Activated CD4-positive, alpha-beta T cell treated with anti-CD3 and anti-CD28 coated beads for 36 hours (primary cell): ENCODE data around the gene NOC2L. TPM values are rescaled to one million over a fixed set of nuclear protein-coding genes. Genes with fewer than 3 reads are reported as not detected.
"Not testable (repeated sequence)": the region's sequence is repeated elsewhere in the genome, so short reads cannot be mapped to it uniquely, and the experiment has no call there.

Experiments used
- ATAC-seq: fragments of 200-7000 bp; cut with Tn5 transposase; one replicate; pipeline ENCODE4 v1.10.0; 2021; ENCODE audit warnings: mild to moderate bottlenecking, moderate library complexity
- CTCF ChIA-PET: fragments of 350-600 bp; sonication (Branson Sonifier 250); formaldehyde crosslinking; loops from one replicate; lab custom pipeline; 2021; ENCODE audit warnings: antibody characterized with exemption; lab: Charles Lee
- POLR2A ChIA-PET: fragments of 350-600 bp; sonication (Branson Sonifier 250); formaldehyde crosslinking; loops from one replicate; lab custom pipeline; 2021; ENCODE audit warnings: antibody characterized with exemption, inconsistent platforms; lab: Charles Lee
- DNase-seq: peaks from one replicate; pipeline ENCODE4 v3.0.0-alpha.2; 2020
- H3K27ac Mint-ChIP-seq: one replicate; pipeline ENCODE4 v1.8.0; 2021; ENCODE audit warnings: mixed read lengths
- H3K27me3 Mint-ChIP-seq: one replicate; pipeline ENCODE4 v1.8.0; 2021; ENCODE audit warnings: mixed read lengths
- H3K36me3 Mint-ChIP-seq: one replicate; pipeline ENCODE4 v1.8.0; 2021; ENCODE audit warnings: low read depth, mixed read lengths
- H3K4me1 Mint-ChIP-seq: one replicate; pipeline ENCODE4 v1.8.0; 2021; ENCODE audit warnings: mixed read lengths
- H3K4me3 Mint-ChIP-seq: one replicate; pipeline ENCODE4 v1.8.0; 2021; ENCODE audit warnings: mild to moderate bottlenecking, moderate library complexity, mixed read lengths
- H3K9me3 Mint-ChIP-seq: one replicate; pipeline ENCODE4 v1.8.0; 2021; ENCODE audit warnings: low read depth, mixed read lengths
- intact Hi-C, 2 experiments: fragments of 100-400 bp; cut with DNase I in 1 of 2; cut with micrococcal nuclease in 1 of 2; formaldehyde crosslinking; loops; one replicate each; pipeline versions ENCODE4 v1.14.2 to v1.15.1; 2022 to 2024; cut with DNase I, micrococcal nuclease
- total RNA-seq, 2 experiments: library from RNA; stranded (reverse); gene quantifications; one replicate each; pipeline ENCODE4 v1.2.3, GENCODE V29; 2021

Gene NOC2L
- total RNA-seq, 2 experiments from 2014 or later = 112 to 134 TPM

DNA sequence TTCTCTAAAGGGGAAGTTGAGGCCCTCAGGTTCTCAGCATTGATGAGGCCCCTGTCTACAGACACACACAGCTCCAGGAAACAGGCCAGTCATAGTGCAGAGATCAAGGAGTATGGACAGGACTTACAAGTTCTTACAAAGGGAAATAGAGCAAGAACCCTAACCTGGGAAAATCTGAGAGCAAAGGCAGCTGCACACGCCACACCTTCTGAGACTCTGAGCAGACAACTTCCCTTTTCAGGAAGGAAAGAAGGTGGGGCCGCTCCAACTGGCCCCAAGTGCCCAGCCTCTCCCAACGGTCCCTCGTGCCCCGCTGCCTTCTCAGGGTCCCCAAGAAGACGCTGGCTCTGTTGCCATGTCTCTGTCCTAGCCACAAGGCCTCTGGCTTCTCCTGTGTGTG lies 3.6 kb downstream of the NOC2L start:
- POLR2A ChIA-PET = no interaction called here
- H3K36me3 Mint-ChIP-seq = peaks cover 39% of the 10 kb centered on the region
- intact Hi-C loops = no loop called here

GRCh38 chr1:954927-955326 lies 4.1 kb downstream of the NOC2L start:
- H3K27me3 Mint-ChIP-seq = no peaks in the 10 kb centered on the region
- ATAC-seq = no peak
- ChIA-PET CTCF (no interaction called here), POLR2A (no interaction called here)
- no peaks in the 10 kb centered on the region for H3K9me3 Mint-ChIP-seq
- DNase-seq = no peak
- peaks cover 13% of the 10 kb centered on the region for H3K4me1 Mint-ChIP-seq
- no peak overlapping the region for H3K4me3 Mint-ChIP-seq
- intact Hi-C loops = no loop called here
- peaks cover 43% of the 10 kb centered on the region for H3K36me3 Mint-ChIP-seq
- H3K27ac Mint-ChIP-seq = no peak overlapping the region

More for the DNA sequence above, 3.6 kb downstream of the NOC2L start:
- ATAC-seq (no peak), DNase-seq (no peak)
- Mint-ChIP-seq H3K4me3 (no peak overlapping the region), H3K4me1 (peaks cover 13% of the 10 kb centered on the region), H3K27ac (no peak overlapping the region), H3K27me3 (no peaks in the 10 kb centered on the region), H3K9me3 (no peaks in the 10 kb centered on the region)
- CTCF ChIA-PET = no interaction called here

DNA sequence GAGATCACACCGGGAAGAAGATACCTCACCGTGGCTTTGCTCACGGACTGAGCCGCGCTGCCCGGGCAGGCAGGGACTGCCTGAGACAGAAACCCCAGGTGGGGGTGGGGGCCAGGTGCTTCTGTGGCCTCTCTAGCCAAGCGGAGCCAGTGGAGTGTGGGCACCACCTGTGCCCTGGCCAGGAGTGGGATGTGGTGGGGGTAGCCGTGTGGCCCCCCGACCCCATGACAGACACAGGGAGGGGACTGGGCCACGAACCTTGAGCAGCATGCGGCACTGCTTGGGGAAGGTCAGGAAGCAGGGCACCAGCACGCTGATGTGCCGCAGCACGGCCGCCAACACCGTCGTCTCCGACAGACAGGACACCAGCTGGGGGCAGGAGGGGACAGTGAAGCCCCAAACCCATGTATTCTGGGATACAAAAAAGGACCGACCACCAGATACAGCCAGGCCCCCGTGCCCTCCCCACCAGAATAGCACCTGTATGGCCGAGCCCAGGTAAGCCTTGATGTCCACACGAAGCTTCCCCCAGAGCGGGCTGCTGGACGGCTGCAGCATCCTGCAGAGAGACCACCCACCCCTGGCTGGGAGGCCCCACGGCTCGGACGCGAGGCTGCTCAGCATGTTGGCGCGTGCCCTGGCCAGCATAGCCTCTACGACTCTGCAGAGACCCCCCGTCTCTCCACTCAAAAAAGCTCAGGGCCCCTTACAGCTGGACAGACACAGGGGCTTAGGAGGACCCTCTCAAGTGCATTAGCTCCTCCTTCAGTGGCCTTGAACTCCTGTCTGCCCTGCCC lies 5.3 kb downstream of the NOC2L start:
- H3K36me3 Mint-ChIP-seq = peaks cover 51% of the 10 kb centered on the region
- no peak for DNase-seq
- POLR2A ChIA-PET = no interaction called here
- no peak for ATAC-seq
- CTCF ChIA-PET = no interaction called here
- intact Hi-C loops = no loop called here
- H3K27ac Mint-ChIP-seq = no peak overlapping the region
- H3K4me1 Mint-ChIP-seq = peaks cover 13% of the 10 kb centered on the region
- H3K27me3 Mint-ChIP-seq = no peaks in the 10 kb centered on the region
- H3K9me3 Mint-ChIP-seq = no peaks in the 10 kb centered on the region
- H3K4me3 Mint-ChIP-seq = no peak overlapping the region

- ChIA-PET CTCF (no interaction called here), POLR2A (no interaction called here)
- Mint-ChIP-seq H3K9me3 (no peaks in the 10 kb centered on the region), H3K27me3 (no peaks in the 10 kb centered on the region), H3K4me3 (no peak overlapping the region), H3K36me3 (peaks cover 51% of the 10 kb centered on the region), H3K27ac (no peak overlapping the region), H3K4me1 (peaks cover 6% of the 10 kb centered on the region)
- intact Hi-C loops = no loop called here
- DNase-seq (no peak), ATAC-seq (no peak)
These were observed 6.5 kb downstream of the NOC2L start for GRCh38 chr1:952603-953002.

DNA sequence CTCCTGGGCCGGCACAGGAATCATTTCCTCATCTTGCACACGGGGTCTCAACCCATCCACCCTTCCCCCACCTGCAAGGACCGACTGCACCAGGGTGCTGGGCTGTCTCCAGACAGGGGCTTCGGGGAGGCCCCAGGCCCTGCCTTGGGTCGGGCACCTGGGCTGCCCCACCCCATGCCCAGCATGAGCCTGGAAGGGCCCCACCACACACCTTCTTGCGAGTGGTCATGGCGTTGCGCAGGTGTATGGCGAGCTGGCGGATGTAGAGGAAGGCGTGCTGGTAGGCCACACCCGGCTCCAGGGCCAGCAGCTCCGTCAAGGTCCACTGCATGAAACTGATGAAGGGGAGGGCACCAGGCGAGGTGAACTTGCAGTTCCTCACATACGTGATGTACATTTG lies 6.9 kb downstream of the NOC2L start:
- POLR2A ChIA-PET = no interaction called here
- Mint-ChIP-seq H3K4me1 (peaks cover 2% of the 10 kb centered on the region), H3K27ac (no peak overlapping the region), H3K36me3 (peaks cover 50% of the 10 kb centered on the region), H3K9me3 (no peaks in the 10 kb centered on the region), H3K4me3 (no peak overlapping the region), H3K27me3 (no peaks in the 10 kb centered on the region)
- no peak for ATAC-seq
- DNase-seq = no peak
- CTCF ChIA-PET = no interaction called here
- intact Hi-C loops = no loop called here

GRCh38 chr1:951364-951763 lies 7.7 kb downstream of the NOC2L start:
- no peak overlapping the region for H3K27ac Mint-ChIP-seq
- ChIA-PET CTCF (no interaction called here), POLR2A (no interaction called here)
- peaks cover 48% of the 10 kb centered on the region for H3K36me3 Mint-ChIP-seq
- intact Hi-C loops = no loop called here
- no peaks in the 10 kb centered on the region for H3K27me3 Mint-ChIP-seq
- H3K9me3 Mint-ChIP-seq = no peaks in the 10 kb centered on the region
- ATAC-seq (no peak), DNase-seq (no peak)
- H3K4me3 Mint-ChIP-seq = no peak overlapping the region
- H3K4me1 Mint-ChIP-seq = no peaks in the 10 kb centered on the region

DNA sequence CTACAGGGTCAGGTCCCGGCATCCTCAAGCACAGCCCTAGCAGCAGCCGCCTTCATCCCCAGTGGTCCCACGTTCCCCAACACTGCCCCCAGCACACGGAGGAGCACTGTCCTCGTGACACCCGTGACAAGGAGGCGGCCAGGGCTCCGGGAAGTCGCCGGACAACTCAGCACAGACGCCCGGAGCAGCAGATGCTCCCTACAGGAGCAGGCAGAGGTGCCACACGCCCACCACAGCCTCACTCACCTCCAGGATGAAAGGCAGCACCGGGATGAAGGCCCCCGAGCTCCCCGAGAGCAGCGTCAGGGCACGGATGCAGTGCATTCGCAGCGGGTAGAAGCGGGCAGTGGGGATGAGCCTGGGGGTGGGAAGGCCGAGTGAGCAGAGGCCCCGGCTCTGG lies 8.2 kb downstream of the NOC2L start:
- no peak for ATAC-seq
- intact Hi-C loops = no loop called here
- Mint-ChIP-seq H3K4me1 (no peaks in the 10 kb centered on the region), H3K36me3 (peaks cover 50% of the 10 kb centered on the region), H3K4me3 (no peak overlapping the region), H3K27me3 (no peaks in the 10 kb centered on the region), H3K27ac (no peak overlapping the region), H3K9me3 (no peaks in the 10 kb centered on the region)
- no peak for DNase-seq
- POLR2A ChIA-PET = no interaction called here
- CTCF ChIA-PET = no interaction called here

DNA sequence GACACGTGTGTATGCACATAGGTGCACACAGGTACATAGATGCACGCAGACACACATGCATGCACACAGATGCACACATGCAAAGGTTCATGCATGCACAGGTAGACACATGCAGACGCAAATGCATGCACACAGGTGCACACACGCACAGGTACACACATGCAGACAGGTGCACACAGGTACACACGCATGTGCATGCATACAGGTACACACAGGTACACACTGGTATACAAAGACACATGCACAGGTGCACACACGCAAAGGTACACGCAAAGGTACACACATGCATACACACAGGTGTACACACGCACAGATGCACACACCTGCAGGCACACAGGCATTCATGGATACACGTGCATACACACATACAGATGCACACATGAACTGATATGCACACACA lies 8.8 kb downstream of the NOC2L start:
- ChIA-PET POLR2A (no interaction called here), CTCF (no interaction called here)
- Mint-ChIP-seq H3K36me3 (peaks cover 50% of the 10 kb centered on the region), H3K4me1 (no peaks in the 10 kb centered on the region), H3K27me3 (no peaks in the 10 kb centered on the region), H3K9me3 (no peaks in the 10 kb centered on the region), H3K4me3 (no peak overlapping the region), H3K27ac (no peak overlapping the region)
- ATAC-seq = no peak
- intact Hi-C loops = no loop called here
- DNase-seq = no peak

GRCh38 chr1:947958-948357 lies 11.1 kb downstream of the NOC2L start:
- no peaks in the 10 kb centered on the region for H3K27me3 Mint-ChIP-seq
- ATAC-seq (no peak), DNase-seq (no peak)
- CTCF ChIA-PET = no interaction called here
- no peak overlapping the region for H3K27ac Mint-ChIP-seq
- H3K4me3 Mint-ChIP-seq = no peak overlapping the region
- H3K9me3 Mint-ChIP-seq = no peaks in the 10 kb centered on the region
- H3K36me3 Mint-ChIP-seq = peaks cover 45% of the 10 kb centered on the region
- no peaks in the 10 kb centered on the region for H3K4me1 Mint-ChIP-seq
- POLR2A ChIA-PET = no interaction called here
- intact Hi-C loops = no loop called here

GRCh38 chr1:946811-947210 lies 12.2 kb downstream of the NOC2L start:
- H3K36me3 Mint-ChIP-seq = peaks cover 41% of the 10 kb centered on the region
- H3K27me3 Mint-ChIP-seq, CTCF ChIA-PET, H3K4me3 Mint-ChIP-seq, DNase-seq, H3K9me3 Mint-ChIP-seq, H3K27ac Mint-ChIP-seq, POLR2A ChIA-PET, intact Hi-C loops, ATAC-seq, H3K4me1 Mint-ChIP-seq: not testable (repeated sequence)

DNA sequence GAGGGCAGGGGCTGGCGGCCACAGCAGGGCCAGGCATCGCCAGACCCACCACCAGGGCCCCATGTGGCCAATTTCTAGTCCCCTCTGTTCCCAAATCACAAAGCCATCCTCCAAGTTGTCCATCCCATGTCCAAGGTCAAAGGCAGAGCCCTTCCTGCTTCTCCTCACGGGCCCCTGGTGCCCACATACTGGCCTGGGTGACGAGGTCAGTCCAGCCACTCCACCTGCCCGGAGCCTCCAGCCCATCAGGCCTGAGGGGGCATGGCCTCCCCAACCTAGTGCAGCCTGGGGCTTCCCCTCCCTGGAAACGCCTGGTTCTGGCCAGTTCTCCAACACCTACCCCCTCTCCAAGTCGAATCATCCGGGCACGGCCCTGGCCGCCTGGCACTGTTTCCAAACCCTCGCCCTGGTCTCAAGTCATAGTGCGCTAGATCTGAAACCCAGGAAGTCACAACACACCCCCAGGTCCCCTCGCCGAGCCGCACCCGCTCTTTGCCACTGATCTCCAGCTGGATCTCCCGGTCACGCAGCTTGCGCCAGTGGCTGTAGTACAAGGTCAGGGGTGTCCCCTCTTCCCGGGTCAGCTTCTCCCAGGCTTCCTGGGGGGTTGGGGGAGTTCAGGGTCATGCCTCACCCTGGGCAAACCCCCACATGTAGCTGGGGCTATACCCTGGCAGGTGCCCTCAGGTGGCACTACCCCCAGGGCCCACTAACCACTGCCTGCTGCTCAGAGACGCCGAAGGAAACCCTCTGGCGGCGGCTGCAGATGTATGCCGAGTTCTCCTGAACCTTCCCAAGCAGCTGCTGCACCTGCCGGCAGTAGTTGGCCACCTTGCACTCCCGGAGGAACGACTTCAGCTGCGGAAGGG lies 13.1 kb downstream of the NOC2L start:
- intact Hi-C loops = no loop called here
- ChIA-PET CTCF (no interaction called here), POLR2A (no interaction called here)
- no peak overlapping the region for H3K27ac Mint-ChIP-seq
- H3K4me3 Mint-ChIP-seq = no peak overlapping the region
- H3K9me3 Mint-ChIP-seq = no peaks in the 10 kb centered on the region
- DNase-seq (no peak), ATAC-seq (no peak)
- H3K36me3 Mint-ChIP-seq = peaks cover 34% of the 10 kb centered on the region
- H3K27me3 Mint-ChIP-seq = peaks cover 3% of the 10 kb centered on the region
- H3K4me1 Mint-ChIP-seq = peaks cover 3% of the 10 kb centered on the region
